Measurements from ENCODE around the gene PLAU.
"Not testable (repeated sequence)": the region's sequence is repeated elsewhere in the genome, so short reads cannot be mapped to it uniquely, and the experiment has no call there.

Gene PLAU

DNA sequence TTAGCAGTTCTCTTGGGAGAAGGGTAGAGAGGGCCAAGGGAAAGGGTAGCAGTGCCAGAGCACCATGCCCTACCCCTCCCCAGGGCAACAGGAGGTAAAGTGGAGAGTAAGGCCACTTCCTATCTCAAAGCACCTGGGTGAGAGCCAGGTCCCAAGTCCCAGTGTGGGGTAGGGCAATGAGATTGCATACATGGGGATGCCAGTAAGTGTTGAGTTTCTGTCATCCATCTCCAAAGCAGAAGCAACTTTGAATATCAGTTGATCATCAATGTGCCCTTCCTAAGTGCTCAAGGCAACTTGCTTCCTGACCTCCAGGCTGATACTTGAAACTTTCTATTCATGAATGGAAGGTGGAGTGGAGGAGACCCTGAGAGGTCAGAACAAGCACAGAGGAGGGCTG lies 34.4 kb upstream of the PLAU start:
- in situ Hi-C loops (cut with MboI; ENCODE audit: low sequenced_read_pairs), result no loop called here

DNA sequence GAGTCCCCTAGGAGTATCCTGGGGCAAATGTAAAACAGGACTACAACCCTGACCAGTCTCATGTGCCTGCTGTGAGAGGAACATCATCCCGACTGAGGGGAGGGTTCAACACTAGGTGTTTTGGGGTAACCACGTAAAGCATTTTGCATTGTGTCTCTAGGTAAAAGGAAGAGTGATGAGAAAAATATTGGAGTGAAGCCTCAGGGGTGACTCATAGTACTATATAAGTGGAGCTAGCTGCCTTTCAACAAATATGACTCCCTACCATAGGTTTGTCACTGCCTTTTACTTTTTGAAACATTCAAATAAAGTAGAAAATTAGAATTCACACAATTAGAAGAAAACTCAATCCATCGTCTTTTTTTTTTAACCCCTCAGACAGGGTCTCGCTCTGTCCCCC lies 34.0 kb upstream of the PLAU start:
- in situ Hi-C loops (cut with MboI; ENCODE audit: low sequenced_read_pairs), result no loop called here

DNA sequence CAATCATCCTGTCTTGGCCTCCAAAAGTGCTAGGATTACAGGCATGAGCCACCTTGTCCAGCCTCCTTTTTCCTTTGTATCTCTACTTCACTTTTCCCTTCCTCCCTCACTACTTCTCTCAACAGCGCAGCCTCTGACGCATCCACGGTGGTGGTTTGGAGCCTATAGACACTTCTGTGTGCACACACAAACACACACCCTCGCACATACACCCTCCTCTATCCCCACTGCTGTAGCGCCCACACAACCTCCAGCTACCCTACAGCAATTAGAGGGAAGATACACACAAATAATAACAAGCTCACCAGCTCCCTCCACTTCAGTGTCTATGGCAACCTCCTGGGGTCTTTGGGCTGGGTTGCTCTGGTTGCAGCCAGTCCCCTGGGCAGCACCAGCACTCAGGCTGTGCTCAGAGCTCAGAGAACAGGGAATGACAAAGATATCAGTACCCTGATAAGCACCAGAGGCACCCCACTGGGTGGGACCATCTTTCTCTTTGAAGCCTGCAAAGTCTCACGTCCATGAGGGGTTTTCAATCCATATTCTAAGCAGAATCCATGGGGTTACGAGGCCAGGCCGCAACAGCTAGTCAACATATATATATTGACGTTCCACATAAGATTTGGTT lies 33.3 kb upstream of the PLAU start:
- in situ Hi-C loops (cut with MboI; ENCODE audit: low sequenced_read_pairs), result no loop called here

DNA sequence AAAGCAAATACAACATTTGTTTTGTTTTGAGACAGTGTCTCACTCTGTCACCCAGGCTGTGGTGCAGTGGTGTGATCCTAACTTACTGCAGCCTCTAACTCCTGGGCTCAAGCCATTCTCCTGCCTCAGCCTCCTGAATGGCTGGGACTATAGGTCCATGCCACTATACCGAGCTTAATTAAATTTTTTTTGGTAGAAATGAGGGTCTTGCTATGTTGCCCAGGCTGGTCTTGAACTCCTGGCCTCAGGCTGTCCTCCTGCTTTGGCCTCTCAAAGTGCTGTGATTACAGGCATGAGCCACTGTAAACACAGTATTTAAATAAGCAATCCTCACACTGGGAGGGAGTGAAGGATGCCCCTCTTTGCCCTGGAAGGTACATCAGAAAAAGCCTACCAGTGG lies 32.6 kb upstream of the PLAU start:
- in situ Hi-C loops (cut with MboI; ENCODE audit: low sequenced_read_pairs), result no loop called here

DNA sequence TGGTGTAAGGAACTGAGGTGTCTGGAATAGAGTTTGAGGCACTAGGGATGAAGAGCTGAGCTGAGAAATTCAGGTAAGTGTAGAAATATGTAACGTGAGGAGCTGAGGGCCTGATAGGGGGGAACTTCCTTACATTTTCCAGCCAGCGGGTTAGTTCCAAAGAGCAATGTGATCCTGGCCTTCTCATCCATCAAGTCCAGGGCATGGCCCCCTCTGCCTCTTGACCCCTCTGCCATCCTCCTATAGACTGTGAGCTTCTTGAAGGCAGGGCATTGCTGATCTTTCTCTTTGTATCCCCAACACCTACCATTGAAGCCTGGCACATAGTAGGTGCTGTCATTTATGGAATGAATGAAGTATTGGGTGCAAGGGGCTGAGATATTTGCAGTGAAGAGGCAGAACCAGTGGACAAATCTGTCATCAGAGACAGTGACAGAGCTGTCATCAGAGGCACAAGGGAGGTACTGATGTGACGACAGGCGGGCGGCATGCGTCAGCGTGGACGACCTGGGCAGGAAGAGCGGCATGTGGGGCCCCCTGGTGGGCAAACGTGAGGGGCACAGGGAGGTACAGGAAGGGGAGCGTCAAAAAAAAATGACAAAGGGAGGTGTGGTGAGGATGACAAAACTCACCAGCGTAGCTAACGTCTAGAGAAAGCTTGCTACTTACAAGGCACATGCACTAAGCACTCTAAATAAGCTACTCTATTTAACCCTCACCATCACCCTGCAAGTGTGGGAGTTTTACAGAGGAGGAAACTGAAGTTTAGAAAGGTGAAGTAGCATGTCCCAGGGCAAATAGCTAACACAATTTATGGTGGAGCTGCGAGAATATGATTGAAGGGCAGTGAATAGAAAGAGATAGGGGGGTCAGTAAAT lies 31.4 kb upstream of the PLAU start:
- in situ Hi-C loops (cut with MboI; ENCODE audit: low sequenced_read_pairs), result no loop called here

DNA sequence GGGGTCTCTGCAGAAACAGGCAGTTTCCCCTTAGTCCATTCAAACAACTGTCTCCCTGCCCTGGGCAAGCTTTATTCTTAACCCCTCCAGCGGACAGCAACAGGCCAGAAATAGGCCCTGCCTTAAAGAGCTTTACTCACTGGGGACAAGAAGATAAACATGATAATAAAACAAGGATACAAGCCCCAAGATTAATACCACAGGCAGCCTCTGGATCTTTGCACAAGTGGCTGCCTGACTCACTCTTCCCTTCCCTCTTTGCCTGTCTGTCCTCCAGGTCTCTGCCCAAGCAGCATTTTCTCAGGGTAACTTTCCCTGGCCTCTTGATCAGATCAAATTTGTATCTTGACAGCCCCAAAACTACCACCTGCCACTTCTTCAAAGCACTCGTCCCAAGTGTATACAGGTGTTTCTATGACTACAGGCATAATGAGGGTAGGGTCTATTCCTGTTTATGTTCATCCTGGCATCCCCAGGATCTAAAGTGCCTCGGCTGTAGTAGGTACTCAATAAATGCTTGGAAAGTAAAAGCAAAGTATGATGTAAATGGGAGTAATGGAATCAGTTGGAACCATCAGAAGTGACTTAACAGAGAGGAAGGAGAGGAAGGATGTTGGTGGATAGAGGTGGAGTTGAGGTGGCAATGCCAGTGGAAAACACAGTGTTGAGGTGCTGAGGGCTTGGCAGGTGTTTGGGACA lies 29.6 kb upstream of the PLAU start:
- in situ Hi-C loops (cut with MboI; ENCODE audit: low sequenced_read_pairs), result no loop called here

DNA sequence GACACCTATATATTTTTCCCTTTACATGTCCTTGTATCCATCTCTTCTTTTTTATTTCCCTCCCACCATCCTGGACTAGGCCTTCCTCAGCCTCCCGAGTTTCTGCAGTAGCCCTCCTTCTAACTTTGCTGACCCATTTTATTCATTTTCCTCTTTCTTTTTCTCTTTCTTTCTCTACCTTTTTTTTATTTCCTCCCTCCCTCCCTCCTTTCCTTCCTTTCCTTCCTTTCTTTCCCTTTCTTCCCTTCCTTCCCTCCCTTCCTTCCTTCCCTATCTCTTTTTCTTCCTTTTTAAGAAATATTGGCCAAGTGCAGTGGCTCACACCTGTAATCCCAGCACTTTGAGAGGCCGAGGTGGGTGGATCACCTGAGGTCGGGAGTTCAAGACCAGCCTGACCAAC lies 26.9 kb upstream of the PLAU start:
- in situ Hi-C loops (cut with MboI; ENCODE audit: low sequenced_read_pairs), result no loop called here

DNA sequence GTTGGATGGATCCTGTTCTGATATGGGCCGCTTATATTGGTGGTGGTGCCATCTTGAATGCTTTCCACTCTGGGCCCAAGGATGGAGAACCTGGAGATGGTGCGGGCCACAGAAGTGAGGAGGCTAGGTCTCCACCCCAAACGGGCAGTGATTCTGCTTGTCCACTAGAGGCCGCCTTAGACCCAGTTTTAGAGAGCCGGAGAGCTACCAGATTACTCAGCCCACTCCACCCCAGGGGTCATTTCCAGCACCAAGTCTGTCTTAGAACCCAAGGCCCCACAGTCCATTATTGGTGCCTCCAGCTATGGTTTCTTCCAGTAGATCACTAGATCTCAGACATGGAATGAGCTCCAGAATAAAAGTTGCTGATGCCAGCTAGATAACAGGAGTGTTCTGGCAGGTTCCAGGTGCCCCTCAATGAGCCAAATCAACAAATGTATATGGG lies 24.8 kb upstream of the PLAU start:
- in situ Hi-C loops (cut with MboI; ENCODE audit: low sequenced_read_pairs), result no loop called here

DNA sequence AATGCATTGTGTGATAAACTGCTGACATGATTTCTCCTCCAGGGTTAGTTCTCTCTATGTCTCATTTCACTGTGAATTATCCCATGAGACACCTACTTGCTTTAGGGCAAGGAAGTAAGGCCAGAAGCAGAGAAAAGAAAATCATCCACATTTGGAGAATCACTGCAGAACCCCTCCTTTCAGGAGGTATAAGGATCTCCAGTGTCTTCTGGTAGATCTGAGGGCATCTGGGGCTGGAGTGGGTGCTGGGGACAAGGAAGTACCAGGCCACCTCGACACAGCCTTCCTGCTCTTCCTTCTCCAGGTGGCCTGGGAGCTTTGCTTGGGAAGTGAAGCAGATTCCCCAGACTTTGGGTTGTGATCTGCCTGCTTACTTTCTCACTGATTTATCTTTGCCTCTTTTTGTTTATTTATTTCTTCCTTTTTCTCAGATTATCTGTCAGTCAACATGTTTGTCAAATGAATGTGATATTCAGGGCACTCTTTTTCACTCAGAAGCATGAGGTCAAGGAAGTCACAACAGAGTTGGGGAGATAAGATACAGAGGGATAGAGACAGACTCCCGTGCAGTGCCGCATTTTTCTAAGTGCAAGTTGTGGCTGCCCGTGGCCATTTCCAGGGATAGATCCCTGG lies 24.2 kb upstream of the PLAU start:
- in situ Hi-C loops (cut with MboI; ENCODE audit: low sequenced_read_pairs), result no loop called here

DNA sequence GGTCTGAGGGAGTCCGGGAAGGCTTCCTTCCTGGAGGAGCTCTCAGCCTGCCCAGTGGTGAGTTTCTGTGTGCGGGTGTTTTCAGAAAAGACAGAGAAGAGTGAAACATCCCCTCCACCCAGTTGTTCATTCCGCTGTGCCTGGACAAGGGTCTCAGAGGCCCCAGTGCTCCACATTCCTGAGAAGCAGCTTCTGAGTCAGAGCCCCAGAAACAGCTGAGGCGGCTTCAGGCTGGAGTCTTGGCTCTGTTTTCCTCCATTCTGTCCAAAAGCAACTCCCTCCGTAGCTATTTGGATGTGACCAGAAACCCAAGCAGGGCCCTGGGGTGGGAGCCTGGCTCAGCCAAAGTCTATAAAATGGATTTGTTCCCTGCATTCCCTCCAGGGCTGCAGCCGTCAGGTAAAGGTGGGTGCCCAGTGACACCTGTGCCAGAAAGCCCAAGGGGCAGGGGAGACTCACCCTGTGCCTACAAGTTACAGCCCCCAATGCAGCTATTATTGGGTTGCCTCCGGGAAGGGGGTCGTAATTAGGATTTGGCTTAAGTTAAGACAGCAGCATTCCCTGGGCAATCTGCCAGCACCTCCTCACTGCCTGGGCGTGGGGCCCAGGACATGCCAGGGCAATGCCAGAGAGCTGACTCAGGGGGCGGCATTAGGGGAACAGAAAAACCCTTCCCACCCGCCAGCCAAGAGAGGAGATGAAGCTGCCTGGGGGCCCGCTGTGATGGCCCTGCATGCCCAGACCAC lies 23.5 kb upstream of the PLAU start:
- in situ Hi-C loops (cut with MboI; ENCODE audit: low sequenced_read_pairs), result no loop called here

DNA sequence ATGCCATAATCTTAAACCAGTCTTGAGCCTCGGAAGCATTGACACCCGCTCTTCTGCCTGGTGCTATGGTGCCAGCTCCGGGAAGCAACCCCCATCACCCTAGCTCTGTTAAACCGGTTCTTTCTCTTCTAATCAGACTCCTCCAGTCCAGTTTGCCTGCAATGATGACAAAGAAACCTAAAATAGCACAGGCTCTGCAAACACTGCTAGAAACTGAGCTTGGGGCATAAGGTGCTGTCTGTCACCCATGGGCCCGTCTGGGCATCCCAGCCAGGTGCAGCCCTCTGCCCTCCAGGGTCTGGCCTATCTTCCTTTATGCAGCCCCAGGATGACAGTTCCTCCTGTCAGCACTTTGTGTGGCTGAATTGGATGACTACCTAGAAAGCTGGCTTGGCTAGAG lies 22.4 kb upstream of the PLAU start:
- in situ Hi-C loops (cut with MboI; ENCODE audit: low sequenced_read_pairs), result no loop called here

DNA sequence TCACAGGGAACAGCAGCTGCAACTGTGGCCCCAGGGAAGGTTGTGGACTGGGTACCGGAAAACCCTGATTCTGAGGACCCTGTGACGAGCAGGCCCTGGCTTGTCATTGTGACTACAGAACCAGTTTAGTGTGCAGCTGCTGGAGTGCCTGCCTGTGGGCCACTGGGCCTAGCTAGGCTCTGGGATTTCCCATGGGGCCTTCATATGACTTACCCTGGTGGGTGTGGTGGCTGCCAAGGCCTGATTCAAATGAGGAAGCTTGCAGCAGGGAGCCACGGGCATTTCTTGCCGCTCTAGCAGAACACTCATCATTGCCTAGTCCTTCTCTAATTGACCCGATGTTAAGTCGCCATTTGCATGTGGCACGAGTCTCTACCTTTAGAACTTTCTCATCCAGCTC lies 21.9 kb upstream of the PLAU start:
- in situ Hi-C loops (cut with MboI; ENCODE audit: low sequenced_read_pairs), result no loop called here

DNA sequence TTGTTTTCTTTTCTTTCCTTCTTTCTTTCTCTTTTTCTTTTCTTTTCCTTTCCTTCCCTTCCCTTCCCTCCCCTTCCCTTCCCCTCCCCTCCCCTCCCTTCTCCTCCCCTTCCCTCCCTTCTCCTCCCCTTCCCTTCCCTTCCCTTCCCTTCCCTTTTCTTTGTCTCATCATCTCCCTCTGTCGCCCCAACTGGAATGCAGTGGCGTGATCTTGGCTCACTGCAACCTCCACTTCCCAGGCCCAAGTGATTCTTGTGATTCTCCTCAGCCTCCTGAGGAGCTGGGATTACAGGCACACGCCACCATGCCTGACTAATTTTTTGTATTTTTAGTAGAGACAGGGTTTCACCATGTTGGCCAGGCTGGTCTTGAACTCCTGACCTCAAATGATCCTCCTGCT lies 21.5 kb upstream of the PLAU start:
- in situ Hi-C loops (cut with MboI; ENCODE audit: low sequenced_read_pairs), result not testable (repeated sequence)

DNA sequence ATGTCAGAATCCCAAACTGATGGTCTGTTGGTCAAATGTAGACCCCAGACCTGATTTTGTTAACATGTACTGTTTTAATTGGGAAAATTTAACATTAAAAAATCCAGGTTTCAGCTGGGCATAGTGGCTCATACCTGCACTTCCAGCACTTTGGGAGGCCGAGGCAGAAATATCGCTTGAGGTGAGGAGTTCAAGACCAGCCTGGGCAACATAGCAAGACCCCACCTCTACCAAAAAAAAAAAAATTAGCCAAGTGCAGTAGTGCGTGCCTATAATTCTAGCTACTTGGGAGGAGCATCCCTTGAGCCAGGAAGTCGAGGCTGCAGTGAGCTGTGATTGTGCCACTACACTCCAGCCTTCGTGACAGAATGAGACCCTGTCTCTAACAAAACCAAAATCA lies 20.7 kb upstream of the PLAU start:
- in situ Hi-C loops (cut with MboI; ENCODE audit: low sequenced_read_pairs), result no loop called here

DNA sequence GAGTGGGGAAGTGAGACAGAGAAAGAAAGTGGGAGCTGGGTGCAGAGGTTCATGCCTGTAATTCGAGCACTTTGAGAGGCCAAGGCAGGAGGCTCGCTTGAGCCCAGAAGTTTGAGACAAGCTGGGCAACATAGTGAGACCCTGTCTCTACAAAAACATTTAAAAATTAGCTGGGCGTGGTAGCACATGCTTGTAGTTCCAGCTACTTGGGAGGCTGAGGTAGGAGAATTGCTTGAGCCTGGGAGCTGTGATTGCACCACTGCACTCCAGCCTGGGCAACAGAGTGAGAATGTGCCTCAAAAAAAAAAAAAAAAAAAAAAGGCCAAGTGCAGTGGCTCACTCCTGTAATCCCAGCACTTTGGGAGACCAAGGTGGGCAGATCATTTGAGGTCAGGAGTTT lies 20.1 kb upstream of the PLAU start:
- in situ Hi-C loops (cut with MboI; ENCODE audit: low sequenced_read_pairs), result not testable (repeated sequence)

DNA sequence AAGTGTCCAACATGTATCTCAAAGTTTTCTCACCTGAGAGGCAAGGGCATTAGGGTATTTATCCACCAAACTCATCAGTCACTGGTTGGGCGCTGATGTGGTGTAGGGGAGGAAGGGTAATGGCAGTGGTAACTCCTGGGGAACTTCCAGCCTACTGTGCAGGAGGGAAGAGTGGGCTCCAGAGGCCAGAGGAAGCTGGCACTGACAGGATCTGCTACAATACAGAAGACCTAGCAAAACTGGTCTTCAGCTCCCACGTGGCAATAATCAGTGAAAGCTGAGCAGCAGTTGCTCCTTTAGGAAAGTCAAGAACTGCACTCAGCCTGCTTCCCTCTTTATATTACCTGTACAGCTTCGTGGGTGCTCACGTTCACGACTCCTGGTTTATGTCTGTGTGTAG lies 19.4 kb upstream of the PLAU start:
- in situ Hi-C loops (cut with MboI; ENCODE audit: low sequenced_read_pairs), result no loop called here

DNA sequence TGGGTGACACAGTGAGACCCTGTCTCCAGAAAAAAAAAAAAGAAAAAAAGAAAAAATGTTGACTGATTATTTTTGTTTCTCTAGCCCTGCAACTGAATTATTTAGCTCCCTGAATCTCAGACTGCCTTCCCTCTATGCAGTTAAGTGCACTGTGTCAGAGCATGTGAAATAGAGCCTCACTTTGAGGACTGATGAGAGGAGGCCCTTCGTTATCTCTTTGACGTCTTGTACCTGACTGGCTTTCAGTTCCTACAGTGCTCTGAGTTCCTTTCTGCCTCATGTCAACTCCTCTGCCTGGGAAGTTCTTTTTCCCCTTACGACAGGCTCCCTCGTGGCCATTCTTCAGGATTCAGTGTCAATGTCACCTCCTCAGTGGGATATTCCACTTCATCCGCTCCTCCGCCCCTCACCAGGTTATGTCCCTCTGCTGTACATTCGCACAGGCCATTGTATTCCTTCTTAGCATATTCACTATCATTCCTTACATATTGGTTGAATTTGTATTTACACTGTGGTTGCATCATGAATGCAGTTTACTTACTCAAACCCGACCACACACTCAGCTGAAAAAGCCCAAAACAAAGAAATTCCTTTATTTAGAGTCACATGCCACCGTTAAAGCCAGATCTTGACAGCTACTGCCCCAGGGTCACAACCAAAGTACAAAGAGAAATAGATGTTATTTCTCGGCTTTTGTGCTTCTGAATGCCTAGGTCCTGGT lies 18.5 kb upstream of the PLAU start:
- in situ Hi-C loops (cut with MboI; ENCODE audit: low sequenced_read_pairs), result no loop called here

DNA sequence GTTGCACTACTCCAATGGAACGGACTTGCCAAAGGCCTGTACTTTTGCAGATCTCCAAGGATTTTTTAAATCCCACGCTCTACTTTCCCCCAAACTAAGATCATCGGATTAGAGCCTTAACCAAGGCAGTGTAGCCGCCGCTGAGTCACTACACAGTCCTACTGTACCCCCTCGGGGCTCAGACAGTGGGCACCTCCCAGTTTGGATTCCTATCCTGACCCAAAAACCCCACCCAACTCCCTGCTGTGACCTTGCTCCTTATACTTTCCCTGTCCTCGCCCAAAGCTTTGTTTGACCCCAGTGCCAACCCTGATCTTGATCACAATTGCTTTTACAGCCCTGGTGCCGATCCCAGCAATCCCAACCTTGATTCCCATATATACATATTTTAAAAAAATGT lies 17.5 kb upstream of the PLAU start:
- in situ Hi-C loops (cut with MboI; ENCODE audit: low sequenced_read_pairs), result no loop called here

DNA sequence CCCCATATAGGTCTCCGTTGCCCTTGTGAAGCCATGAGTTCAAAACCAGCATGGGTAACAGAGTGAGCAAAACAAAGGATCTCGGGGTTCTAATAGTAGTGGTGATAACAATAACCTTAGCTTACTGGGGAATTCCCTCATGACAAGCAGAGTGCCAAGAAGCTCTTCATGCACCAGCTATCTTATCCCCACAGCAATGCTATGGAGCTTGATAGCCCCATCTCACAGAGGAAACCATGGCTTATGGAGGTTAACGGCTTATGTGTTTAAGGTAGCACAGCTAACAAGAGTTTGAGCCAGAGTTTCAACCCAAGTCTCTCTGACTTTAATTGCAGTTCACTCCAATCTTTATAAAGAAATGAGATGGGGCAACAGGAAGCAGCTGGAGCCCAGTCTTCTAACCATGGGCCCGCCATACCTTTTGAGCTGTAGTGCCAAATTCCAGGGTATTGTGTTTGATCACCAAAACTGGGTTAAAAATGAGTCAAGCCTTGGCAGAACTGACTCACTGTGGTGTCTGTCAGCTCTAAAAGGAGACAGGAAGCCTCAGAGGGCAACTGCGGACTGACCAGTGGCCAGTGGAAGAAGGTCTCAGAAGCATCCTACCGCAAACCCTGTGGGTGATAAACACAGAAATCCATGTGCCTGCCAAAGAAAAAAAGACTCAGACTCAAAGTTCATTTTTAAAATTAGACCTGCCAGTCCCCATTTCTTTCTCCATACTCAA lies 16.5 kb upstream of the PLAU start:
- in situ Hi-C loops (cut with MboI; ENCODE audit: low sequenced_read_pairs), result no loop called here

DNA sequence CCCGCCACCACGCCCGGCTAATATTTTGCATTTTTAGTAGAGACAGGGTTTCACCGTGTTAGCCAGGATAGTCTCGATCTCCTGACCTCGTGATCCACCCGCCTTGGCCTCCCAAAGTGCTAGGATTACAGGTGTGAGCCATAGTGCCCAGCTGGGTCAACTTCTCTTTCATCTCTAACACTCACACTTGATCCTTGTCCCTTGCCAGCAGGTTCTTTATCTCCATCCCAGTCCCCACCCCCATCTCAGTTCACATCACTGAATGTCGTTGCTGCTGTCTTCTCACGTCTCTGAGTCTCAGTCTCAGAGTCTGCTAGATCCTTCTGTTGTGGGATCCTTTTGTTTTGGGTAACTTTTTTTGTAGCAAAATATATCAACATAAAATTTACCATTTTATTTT lies 15.6 kb upstream of the PLAU start:
- in situ Hi-C loops (cut with MboI; ENCODE audit: low sequenced_read_pairs), result not testable (repeated sequence)

Data from hTERT RPE-1 (cell line).